HCT116 (cell line): Measurements from ENCODE around the gene MAP3K20. TPM values are rescaled to one million over a fixed set of nuclear protein-coding genes. Genes with fewer than 3 reads are reported as not detected.
"Not testable (repeated sequence)": the region's sequence is repeated elsewhere in the genome, so short reads cannot be mapped to it uniquely, and the experiment has no call there.

Experiments
- ATAC-seq: fragments of 200-7000 bp; cut with Tn5 transposase; 2 replicates; pipeline ENCODE4 v1.9.1; 2020; ENCODE audit warnings: mild to moderate bottlenecking, moderate library complexity
- BruUV-seq: library from RNA; stranded (reverse); fragments of 400-500 nt; replicated peaks from 2 replicates; lab custom pipeline; 2021; lab: Mats Ljungman, UMichigan
- CTCF ChIA-PET: fragments of 300-600 bp; sonication (Branson Sonifier 250); formaldehyde crosslinking; loops from one replicate; lab custom pipeline; 2021; ENCODE audit warnings: antibody characterized with exemption; lab: Charles Lee
- POLR2A ChIA-PET: fragments of 300-600, 350-600 bp; sonication (Branson Sonifier 250); formaldehyde crosslinking; loops from one replicate; lab custom pipeline; 2021; ENCODE audit warnings: antibody characterized with exemption; lab: Charles Lee
- RAD21 ChIA-PET, 2 experiments: fragments of 300-600 bp; sonication (Branson Sonifier 250); formaldehyde crosslinking; loops; one replicate each; lab custom pipeline; 2023; ENCODE audit warnings: low total read pairs in 2 of 2; ENCODE audit not compliant: uncharacterized antibody in 2 of 2, unreplicated experiment in 2 of 2, low non-redundant PET in 1 of 2; lab: Charles Lee
- DNase-seq: peaks from one replicate; pipeline ENCODE4 v3.0.0-alpha.2; 2010; ENCODE audit warnings: low read depth, low spot score
- H2AFZ ChIP-seq: fragments of 200-600 bp; shearing (Covaris generic), sonication (generic); 2 replicates; pipeline ENCODE4 v1.6.1; 2017; ENCODE audit warnings: low read depth, mixed run types, mixed read lengths, antibody characterized with exemption, low read length; ENCODE audit not compliant: poor library complexity, severe bottlenecking
- H3K27ac ChIP-seq: 2 replicates; pipeline ENCODE4 v1.5.1; 2012; ENCODE audit warnings: low read depth, low read length
- H3K27me3 ChIP-seq: fragments of 200-600 bp; sonication (generic); 2 replicates; pipeline ENCODE4 v1.6.1; 2016; ENCODE audit warnings: mixed run types, low read length, mixed read lengths; ENCODE audit not compliant: insufficient read depth
- H3K36me3 ChIP-seq, 2 experiments: fragments of 200-500 bp in 1 of 2; fragments of 200-600 bp in 1 of 2; sonication (Bioruptor generic) in 1 of 2; sonication (generic) in 1 of 2; 2 replicates each; pipeline versions ENCODE4 v1.5.1 to v1.6.1; 2014 to 2016; ENCODE audit warnings: low read length in 2 of 2, inconsistent platforms in 1 of 2, mixed read lengths in 1 of 2, mixed run types in 1 of 2; ENCODE audit not compliant: insufficient read depth in 2 of 2, control insufficient read depth in 1 of 2
- H3K4me1 ChIP-seq, 2 experiments: fragments of 200-600 bp in 1 of 2; sonication (generic) in 1 of 2; 2 replicates each; pipeline versions ENCODE4 v1.5.1 to v1.6.1; 2012 to 2017; ENCODE audit warnings: low read length in 2 of 2, inconsistent platforms in 1 of 2, mild to moderate bottlenecking in 1 of 2, mixed read lengths in 1 of 2, mixed run types in 1 of 2, moderate library complexity in 1 of 2; ENCODE audit not compliant: insufficient read depth in 2 of 2, control insufficient read depth in 1 of 2
- H3K4me2 ChIP-seq: fragments of 200-600 bp; sonication (generic); 2 replicates; pipeline ENCODE4 v1.6.1; 2017; ENCODE audit warnings: mixed run types, low read length, mixed read lengths
- H3K4me3 ChIP-seq, 2 experiments: fragments of 200-600 bp in 1 of 2; sonication (generic) in 1 of 2; replicated peaks in 1 of 2; 2 replicates each; pipeline ENCODE4 v1.5.1; 2011 to 2016; ENCODE audit warnings: low read length in 2 of 2, control low read depth in 1 of 2, low read depth in 1 of 2, mild to moderate bottlenecking in 1 of 2, mixed read lengths in 1 of 2, mixed run types in 1 of 2
- H3K79me2 ChIP-seq: fragments of 200-600 bp; sonication (generic); 2 replicates; pipeline ENCODE4 v1.6.1; 2017; ENCODE audit warnings: mild to moderate bottlenecking, mixed run types, low read length, moderate library complexity, mixed read lengths; ENCODE audit not compliant: insufficient read depth
- H3K9ac ChIP-seq: fragments of 200-600 bp; sonication (generic); 2 replicates; pipeline ENCODE4 v1.6.1; 2016; ENCODE audit warnings: low read length, mixed read lengths
- H3K9me2 ChIP-seq: fragments of 200-600 bp; sonication (generic), shearing (Covaris generic); 2 replicates; pipeline ENCODE4 v1.6.1; 2017; ENCODE audit warnings: mixed run types, mild to moderate bottlenecking, moderate library complexity; ENCODE audit not compliant: insufficient read depth
- H3K9me3 ChIP-seq, 2 experiments: fragments of 200-500 bp in 1 of 2; fragments of 200-600 bp in 1 of 2; sonication (Bioruptor generic) in 1 of 2; sonication (generic) in 1 of 2; 2 replicates each; pipeline ENCODE4 v1.6.1; 2014 to 2017; ENCODE audit warnings: low read length in 2 of 2, mixed read lengths in 2 of 2, inconsistent platforms in 1 of 2, low read depth in 1 of 2, mild to moderate bottlenecking in 1 of 2, mixed run types in 1 of 2, moderate library complexity in 1 of 2; ENCODE audit not compliant: control insufficient read depth in 1 of 2, insufficient read depth in 1 of 2
- H4K20me1 ChIP-seq: fragments of 200-600 bp; sonication (generic), shearing (Covaris generic); 2 replicates; pipeline ENCODE4 v1.6.1; 2017; ENCODE audit warnings: mixed run types, mild to moderate bottlenecking, moderate library complexity; ENCODE audit not compliant: insufficient read depth
- CEBPB ChIP-seq: IDR thresholded peaks from 2 replicates; pipeline ENCODE4 v1.6.1; 2012; ENCODE audit warnings: low read depth
- EGR1 ChIP-seq: IDR thresholded peaks from 2 replicates; pipeline ENCODE4 v1.6.1; 2012; ENCODE audit warnings: low read depth
- ELF1 ChIP-seq: IDR thresholded peaks from 2 replicates; pipeline ENCODE4 v1.6.1; 2012; ENCODE audit warnings: low read depth, borderline replicate concordance
- JUND ChIP-seq: IDR thresholded peaks from 2 replicates; pipeline ENCODE4 v1.6.1; 2012
- RAD21 ChIP-seq: IDR thresholded peaks from 2 replicates; pipeline ENCODE4 v1.6.1; 2012; ENCODE audit warnings: low read depth, mild to moderate bottlenecking
- SP1 ChIP-seq: IDR thresholded peaks from 2 replicates; pipeline ENCODE4 v1.6.1; 2012; ENCODE audit warnings: low read depth
- SRF ChIP-seq: IDR thresholded peaks from 2 replicates; pipeline ENCODE4 v1.6.1; 2012; ENCODE audit warnings: low read depth
- TCF7L2 ChIP-seq: IDR thresholded peaks from 2 replicates; pipeline ENCODE4 v1.7.0; 2011; ENCODE audit warnings: borderline replicate concordance, inconsistent platforms; ENCODE audit not compliant: insufficient read depth, insufficient read length; ENCODE audit errors: extremely low read depth
- YY1 ChIP-seq: IDR thresholded peaks from 2 replicates; pipeline ENCODE4 v1.6.1; 2011; ENCODE audit warnings: low read length, low read depth, moderate library complexity, mild to moderate bottlenecking; ENCODE audit not compliant: insufficient replicate concordance; ENCODE audit errors: extremely low read depth
- ZBTB33 ChIP-seq: IDR thresholded peaks from 2 replicates; pipeline ENCODE4 v1.6.1; 2011; ENCODE audit warnings: mild to moderate bottlenecking, low read length, moderate library complexity; ENCODE audit not compliant: insufficient replicate concordance; ENCODE audit errors: extremely low read depth
- ZFX ChIP-seq: fragments of 450-650 bp; IDR thresholded peaks from 2 replicates; pipeline ENCODE4 v1.6.1; 2017
- intact Hi-C: fragments of 100-400 bp; cut with micrococcal nuclease; formaldehyde crosslinking; loops from 2 replicates; pipeline ENCODE4 v1.10.0; 2022
- total RNA-seq: library from RNA; stranded (reverse); gene quantifications from one replicate; pipeline ENCODE4 v1.2.1, GENCODE V29; 2021; ENCODE audit not compliant: unreplicated experiment
- TF ChIP-seq, protein P1 (sequence below): IDR thresholded peaks from 2 replicates; pipeline ENCODE4 v1.6.1; 2012
- TF ChIP-seq, protein P2 (sequence below): IDR thresholded peaks from 2 replicates; pipeline ENCODE4 v1.6.1; 2012

Gene MAP3K20
- total RNA-seq, 1 experiment from 2014 or later: 40.0 TPM

DNA sequence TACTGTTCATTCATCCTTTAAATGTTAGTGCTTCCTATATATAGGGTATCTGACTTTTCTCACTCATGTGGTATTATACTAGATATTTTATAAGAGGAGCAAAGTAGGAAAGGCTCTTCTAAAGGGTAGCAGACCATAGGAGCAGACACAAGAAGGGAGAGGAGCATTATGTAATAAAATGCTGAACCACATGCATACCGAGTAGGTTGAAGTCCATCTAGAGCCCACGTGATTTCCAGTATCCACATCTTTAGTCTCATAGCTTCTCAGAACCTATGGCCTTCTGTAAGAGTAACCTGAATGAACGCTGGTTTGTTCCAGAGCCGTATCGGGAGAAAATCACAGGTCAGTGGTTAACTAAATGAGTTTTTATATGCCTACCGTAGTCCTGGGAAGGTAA lies 85.9 kb downstream of the MAP3K20 start:
- no peak overlapping the region for H3K4me3 ChIP-seq
- no peaks in the 10 kb centered on the region for H4K20me1 ChIP-seq
- no peak overlapping the region for H3K27ac ChIP-seq
- H3K9me2 ChIP-seq: no peaks in the 10 kb centered on the region
- no peak for ATAC-seq
- intact Hi-C loops: no loop called here
- DNase-seq: no peak
- ChIA-PET CTCF (no interaction called here), POLR2A (no interaction called here), RAD21 (no interaction called here)
- BruUV-seq: no TSS peak
- no peak overlapping the region for H3K9ac ChIP-seq
- H3K4me2 ChIP-seq: no peak overlapping the region
- TF ChIP-seq JUND (no peak), RAD21 (no peak), YY1 (no peak), ZBTB33 (no peak), EGR1 (no peak), SP1 (no peak), ZFX (no peak), CEBPB (no peak), TCF7L2 (no peak), ELF1 (no peak), SRF (no peak)
- TF ChIP-seq, protein P1, sequence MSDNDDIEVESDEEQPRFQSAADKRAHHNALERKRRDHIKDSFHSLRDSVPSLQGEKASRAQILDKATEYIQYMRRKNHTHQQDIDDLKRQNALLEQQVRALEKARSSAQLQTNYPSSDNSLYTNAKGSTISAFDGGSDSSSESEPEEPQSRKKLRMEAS: no peak
- TF ChIP-seq, protein P2, sequence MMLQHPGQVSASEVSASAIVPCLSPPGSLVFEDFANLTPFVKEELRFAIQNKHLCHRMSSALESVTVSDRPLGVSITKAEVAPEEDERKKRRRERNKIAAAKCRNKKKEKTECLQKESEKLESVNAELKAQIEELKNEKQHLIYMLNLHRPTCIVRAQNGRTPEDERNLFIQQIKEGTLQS: no peak
- H3K27me3 ChIP-seq: no peaks in the 10 kb centered on the region
- H2AFZ ChIP-seq: no peak overlapping the region
- H3K9me3 ChIP-seq: no peaks in the 10 kb centered on the region
- H3K79me2 ChIP-seq: no peaks in the 10 kb centered on the region
- no peaks in the 10 kb centered on the region for H3K36me3 ChIP-seq
- peaks cover 0 to 13% of the 10 kb centered on the region in 2 experiments; a peak in 2 of 4 replicates for H3K4me1 ChIP-seq

DNA sequence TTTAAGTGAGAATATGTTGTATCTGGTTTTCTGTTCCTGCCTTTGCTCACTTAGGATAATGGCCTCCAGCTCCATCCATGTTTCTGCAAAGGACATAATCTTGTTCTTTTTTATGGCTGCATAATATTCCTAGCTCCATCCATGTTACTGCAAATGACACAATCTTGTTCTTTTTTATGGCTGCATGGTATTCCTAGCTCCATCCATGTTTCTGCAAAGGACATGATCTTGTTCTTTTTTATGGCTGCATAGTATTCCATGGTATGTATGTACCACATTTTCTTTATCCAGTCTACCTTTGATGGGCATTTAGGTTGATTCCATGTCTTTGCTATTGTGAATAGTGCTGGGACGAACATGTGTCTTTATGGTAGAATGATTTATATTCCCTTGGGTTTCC lies 87.7 kb downstream of the MAP3K20 start:
- RAD21 ChIA-PET, H3K27me3 ChIP-seq, ATAC-seq, intact Hi-C loops, H3K4me3 ChIP-seq, H3K9me2 ChIP-seq, H2AFZ ChIP-seq, DNase-seq, H3K36me3 ChIP-seq, H3K79me2 ChIP-seq, H3K9me3 ChIP-seq, H3K27ac ChIP-seq, BruUV-seq, H3K9ac ChIP-seq, CTCF ChIA-PET, H3K4me2 ChIP-seq, POLR2A ChIA-PET, H4K20me1 ChIP-seq: not testable (repeated sequence)
- peaks cover 0 to 13% of the 10 kb centered on the region in 2 experiments; a peak in 2 of 4 replicates for H3K4me1 ChIP-seq
